Stomach (tissue), 9 donors: ENCODE measurements around the gene CACNA2D2. TPM values are rescaled to one million over a fixed set of nuclear protein-coding genes. Genes with fewer than 3 reads are reported as not detected.
A peak's percentile ranks its signal among the peaks of the same experiment; 100 is the strongest.

Experiments used
- DNase-seq, 2 donors: peaks; one replicate each; pipeline versions ENCODE4 v3.0.0 to v3.0.0-alpha.2; 2013 to 2019
- H3K27ac ChIP-seq, 5 donors: fragments of 200-600 bp in 4 of 5; sonication (generic) in 4 of 5; one replicate each; pipeline ENCODE4 v1.5.1; 2013 to 2019; ENCODE audit warnings: mild to moderate bottlenecking in 1 of 5, moderate library complexity in 1 of 5
- H3K27me3 ChIP-seq, 3 donors: fragments of 200-600 bp; sonication (generic); one replicate each; pipeline ENCODE4 v1.5.1; 2017 to 2019; ENCODE audit warnings: mixed run types in 1 of 3
- H3K36me3 ChIP-seq, 4 donors: fragments of 200-600 bp; sonication (generic); 1 replicate in 3 of 4; 2 replicates in 1 of 4; pipeline ENCODE4 v1.5.1; 2016 to 2019
- H3K4me1 ChIP-seq, 4 donors: fragments of 200-600 bp; sonication (generic); one replicate each; pipeline ENCODE4 v1.5.1; 2016 to 2019
- H3K4me3 ChIP-seq, 4 donors: fragments of 200-600 bp; sonication (generic) in 3 of 4; one replicate each; pipeline ENCODE4 v1.5.1; 2016 to 2019; ENCODE audit warnings: mild to moderate bottlenecking in 1 of 4
- H3K9me3 ChIP-seq, 4 donors: fragments of 200-600 bp; sonication (generic); one replicate each; pipeline ENCODE4 v1.5.1; 2016 to 2019
- EP300 ChIP-seq: sonication (generic); formaldehyde crosslinking; IDR thresholded peaks from one replicate; pipeline ENCODE4 v1.6.1; 2017; ENCODE audit warnings: antibody characterized with exemption
- POLR2A ChIP-seq, 4 donors: fragments of 450-650 bp; IDR thresholded peaks; one replicate each; pipeline ENCODE4 v1.6.1; 2016; ENCODE audit warnings: antibody characterized with exemption in 4 of 4, control low read depth in 2 of 4, mild to moderate bottlenecking in 1 of 4, moderate library complexity in 1 of 4
- POLR2AphosphoS5 ChIP-seq, 3 donors: sonication (generic); formaldehyde crosslinking; IDR thresholded peaks; one replicate each; pipeline ENCODE4 v1.6.1; 2016; ENCODE audit warnings: antibody characterized with exemption in 3 of 3
- WGBS, 5 donors: extraction: QIAGEN DNeasy Blood & Tissue Kit in 3 of 5; methylation state at CpG; one replicate each; pipeline versions ENCODE4 v1.1.5 to v1.1.7; 2013 to 2018; 5-methylcytosine and 5-hydroxymethylcytosine counted together
- intact Hi-C: fragments of 100-400 bp; cut with DNase I; formaldehyde crosslinking; loops from one replicate; pipeline ENCODE4 v1.15.1; 2023; ENCODE audit warnings: low total_unique reads
- polyA plus RNA-seq, 3 donors: library from polyadenylated mRNA; stranded (reverse); fragments of 200-250 nt; gene quantifications; one replicate each; pipeline ENCODE4 v1.2.3, GENCODE V29; 2013
- total RNA-seq, 5 donors: library from RNA; depleted of rRNA; stranded (reverse); fragments of >200 nt; gene quantifications; one replicate each; pipeline versions ENCODE4 v1.1.0 to v1.2.3, GENCODE V29; 2014 to 2016
- TF ChIP-seq, protein P1 (sequence below), 7 experiments: fragments of 450-650 bp in 4 of 7; fragments of 200-600 bp in 3 of 7; sonication (generic) in 3 of 7; IDR thresholded peaks; one replicate each; pipeline ENCODE4 v1.5.1; 2016 to 2019; ENCODE audit warnings: antibody characterized with exemption in 7 of 7, control low read depth in 2 of 7, mild to moderate bottlenecking in 1 of 7
- donor health status: healthy with polysubstance abuse.
- donor health status: Bipolar disorder and iron deficiency.
- donor health status: healthy.

CACNA2D2 gene
- total and polyA plus RNA-seq, 8 donors, result 0.92 to 45.8 (median 1.9) TPM

DNA sequence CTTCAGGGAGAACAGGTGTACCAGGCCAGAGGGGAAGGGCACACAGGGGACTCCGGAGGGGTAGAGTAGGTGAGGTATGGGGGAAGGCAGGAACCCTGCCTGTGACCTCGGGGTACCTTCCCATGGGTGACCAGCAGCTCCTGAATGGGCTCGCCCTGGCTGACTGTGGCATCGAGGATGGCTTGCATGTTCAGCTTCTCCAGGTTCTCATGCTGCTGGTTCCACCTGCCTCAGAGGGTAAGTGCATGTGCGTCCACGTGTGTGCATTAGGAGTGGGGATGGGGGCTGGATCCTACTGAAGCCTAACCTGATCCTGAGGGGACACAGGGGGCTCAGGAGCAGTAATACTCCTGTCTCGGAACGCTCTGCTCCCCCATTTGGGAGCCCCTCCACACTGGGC, 158.4 kb downstream of the CACNA2D2 start:
- peak overlapping the region; percentile 30 to 49 (median 42) for H3K4me3 ChIP-seq
- DNase-seq, result no peak
- TF ChIP-seq EP300 (no peak), POLR2A (IDR thresholded peaks at IDR 0.05) (no peak), POLR2AphosphoS5 (IDR thresholded peaks at IDR 0.05) (no peak)
- TF ChIP-seq, protein P1, sequence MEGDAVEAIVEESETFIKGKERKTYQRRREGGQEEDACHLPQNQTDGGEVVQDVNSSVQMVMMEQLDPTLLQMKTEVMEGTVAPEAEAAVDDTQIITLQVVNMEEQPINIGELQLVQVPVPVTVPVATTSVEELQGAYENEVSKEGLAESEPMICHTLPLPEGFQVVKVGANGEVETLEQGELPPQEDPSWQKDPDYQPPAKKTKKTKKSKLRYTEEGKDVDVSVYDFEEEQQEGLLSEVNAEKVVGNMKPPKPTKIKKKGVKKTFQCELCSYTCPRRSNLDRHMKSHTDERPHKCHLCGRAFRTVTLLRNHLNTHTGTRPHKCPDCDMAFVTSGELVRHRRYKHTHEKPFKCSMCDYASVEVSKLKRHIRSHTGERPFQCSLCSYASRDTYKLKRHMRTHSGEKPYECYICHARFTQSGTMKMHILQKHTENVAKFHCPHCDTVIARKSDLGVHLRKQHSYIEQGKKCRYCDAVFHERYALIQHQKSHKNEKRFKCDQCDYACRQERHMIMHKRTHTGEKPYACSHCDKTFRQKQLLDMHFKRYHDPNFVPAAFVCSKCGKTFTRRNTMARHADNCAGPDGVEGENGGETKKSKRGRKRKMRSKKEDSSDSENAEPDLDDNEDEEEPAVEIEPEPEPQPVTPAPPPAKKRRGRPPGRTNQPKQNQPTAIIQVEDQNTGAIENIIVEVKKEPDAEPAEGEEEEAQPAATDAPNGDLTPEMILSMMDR (IDR thresholded peaks at IDR 0.05), result no peak
- H3K27ac ChIP-seq, result peak overlapping the region in 1 of 5 donors; percentile 40
- no peaks in the 10 kb centered on the region for H3K9me3 ChIP-seq
- WGBS, 5 donors, result 66 to 77% (median 70%) methylated on average over 6 to 8 of the region's 8 CpGs
- intact Hi-C loops, result no loop called here
- H3K36me3 ChIP-seq, result peaks cover 12 to 20% (median 15%) of the 10 kb centered on the region in 4 donors
- peaks cover 37 to 76% (median 62%) of the 10 kb centered on the region in 4 donors for H3K4me1 ChIP-seq
- H3K27me3 ChIP-seq, result no peaks in the 10 kb centered on the region

DNA sequence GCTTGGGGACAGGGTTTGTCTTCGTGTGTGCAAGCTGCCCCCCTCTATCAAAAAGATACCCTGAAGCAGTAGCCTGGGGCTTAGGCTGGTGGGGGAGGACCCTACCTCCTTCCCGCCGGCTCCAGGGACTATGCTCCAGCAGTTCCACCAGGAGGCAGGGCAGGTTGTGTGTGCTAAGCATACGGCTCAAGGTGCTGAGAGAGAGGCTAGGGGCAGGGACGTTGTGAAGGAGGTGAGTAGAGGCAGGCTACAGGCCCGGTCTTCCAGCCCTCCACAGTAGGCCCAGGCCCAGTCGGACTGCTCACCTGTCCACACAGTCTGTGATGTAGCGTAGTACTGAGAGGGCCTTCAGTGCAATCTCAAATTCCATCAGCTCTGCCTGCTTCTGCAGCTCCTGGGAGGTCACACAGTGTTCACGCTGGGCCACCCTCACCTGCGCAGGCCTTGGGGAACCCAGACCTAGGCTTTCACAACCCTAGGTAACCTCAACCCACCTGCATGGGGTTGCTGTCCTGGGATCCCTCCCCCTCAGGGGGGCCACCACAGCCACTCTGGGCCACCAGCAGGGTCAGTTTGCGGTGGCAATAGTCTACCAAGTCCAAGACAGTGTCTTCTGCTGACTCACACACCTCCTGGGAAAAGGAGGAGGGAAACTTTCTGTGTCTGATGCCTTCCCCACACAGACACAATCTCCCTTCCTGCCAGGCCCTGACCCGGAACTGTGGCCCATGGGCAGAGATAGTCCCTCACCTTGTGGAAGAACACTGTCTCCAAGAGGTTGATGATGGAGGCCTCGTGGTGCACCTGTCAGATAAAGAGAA, 160.4 kb downstream of the CACNA2D2 start:
- Histone ChIP-seq H3K4me3 (no peak overlapping the region), H3K27me3 (no peaks in the 10 kb centered on the region), H3K36me3 (peaks cover 6 to 7% (median 6%) of the 10 kb centered on the region in 4 donors), H3K27ac (no peak overlapping the region), H3K9me3 (no peaks in the 10 kb centered on the region), H3K4me1 (peaks cover 37 to 78% (median 65%) of the 10 kb centered on the region in 4 donors)
- DNase-seq, result no peak
- TF ChIP-seq POLR2A (IDR thresholded peaks at IDR 0.05) (no peak), EP300 (no peak), POLR2AphosphoS5 (IDR thresholded peaks at IDR 0.05) (no peak)
- TF ChIP-seq, protein P1 (IDR thresholded peaks at IDR 0.05), result no peak
- WGBS, 5 donors, result 75 to 89% (median 83%) methylated on average over 12 to 13 of the region's 13 CpGs
- intact Hi-C loops, result no loop called here

DNA sequence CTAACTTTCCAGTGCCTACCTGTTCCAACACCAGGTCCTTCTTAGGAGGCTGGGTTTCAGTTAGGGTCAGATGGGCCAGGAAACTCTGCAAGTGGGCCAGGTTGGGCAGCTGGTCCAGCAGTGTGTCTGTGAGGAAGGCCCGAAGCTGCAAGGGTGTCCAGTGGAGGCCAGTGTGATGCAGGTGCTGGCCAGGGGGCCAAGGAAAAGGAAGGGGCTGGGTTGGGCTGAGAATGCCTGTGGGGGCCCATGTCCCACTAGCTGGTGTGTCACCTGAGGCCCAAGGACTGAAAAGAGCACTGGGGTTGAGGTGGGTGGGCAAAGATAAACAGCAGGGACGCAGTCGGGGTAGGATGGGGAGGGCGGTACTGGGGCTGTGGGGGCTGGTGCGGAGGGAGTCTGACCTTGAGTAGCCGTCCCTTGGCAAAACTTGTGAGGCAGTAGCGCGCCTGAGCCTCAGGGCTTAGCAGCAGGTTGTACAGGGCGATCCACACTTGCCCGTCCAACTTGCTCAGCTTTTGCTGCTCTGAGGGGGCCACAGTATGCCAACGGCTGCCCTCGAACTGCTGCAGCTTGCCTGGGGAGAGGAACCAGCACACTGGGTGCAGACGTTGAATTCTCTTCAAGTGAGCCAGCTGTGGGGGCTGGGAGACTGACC, 161.3 kb downstream of the CACNA2D2 start:
- H3K27me3 ChIP-seq, result no peaks in the 10 kb centered on the region
- DNase-seq, result no peak
- intact Hi-C loops, result no loop called here
- peak overlapping the region in 2 of 5 donors; percentile 96 to 97 for H3K27ac ChIP-seq
- peaks cover 40 to 73% (median 63%) of the 10 kb centered on the region in 4 donors for H3K4me1 ChIP-seq
- WGBS, 5 donors, result 88 to 91% (median 91%) methylated on average over 11 to 13 of the region's 13 CpGs
- no peaks in the 10 kb centered on the region for H3K9me3 ChIP-seq
- no peaks in the 10 kb centered on the region for H3K36me3 ChIP-seq
- no peak for TF ChIP-seq POLR2AphosphoS5 (IDR thresholded peaks at IDR 0.05)
- TF ChIP-seq, protein P1 (IDR thresholded peaks at IDR 0.05), result no peak
- no peak for TF ChIP-seq EP300
- TF ChIP-seq POLR2A (IDR thresholded peaks at IDR 0.05), result no peak
- H3K4me3 ChIP-seq, result no peak overlapping the region

DNA sequence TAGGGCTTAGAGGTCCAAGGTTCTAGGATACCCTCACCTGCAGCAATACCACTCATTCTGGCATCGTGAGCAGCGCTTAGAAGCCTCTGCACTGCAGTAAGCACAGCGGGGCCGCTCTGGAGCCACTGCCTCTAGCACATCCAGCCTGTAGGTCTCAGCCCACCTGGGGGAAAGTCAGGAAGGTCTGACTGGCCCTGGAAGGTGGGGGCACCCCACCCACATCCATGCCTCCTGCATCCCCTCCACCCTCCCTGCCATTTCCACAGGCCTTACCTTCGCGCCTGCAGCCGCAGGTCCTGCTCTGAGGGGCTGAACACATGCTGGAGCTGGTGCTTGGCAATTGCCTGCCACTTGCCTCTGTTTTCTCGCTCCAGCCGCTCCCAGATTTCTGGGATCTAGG, 161.9 kb downstream of the CACNA2D2 start:
- no peak for TF ChIP-seq EP300
- TF ChIP-seq POLR2AphosphoS5 (IDR thresholded peaks at IDR 0.05), result no peak
- no peak for TF ChIP-seq POLR2A (IDR thresholded peaks at IDR 0.05)
- TF ChIP-seq, protein P1 (IDR thresholded peaks at IDR 0.05), result no peak
- Histone ChIP-seq H3K27ac (peak overlapping the region; percentile 69 to 99 (median 96)), H3K4me1 (peaks cover 40 to 67% (median 59%) of the 10 kb centered on the region in 4 donors), H3K36me3 (no peaks in the 10 kb centered on the region), H3K9me3 (no peaks in the 10 kb centered on the region), H3K4me3 (peak overlapping the region; percentile 50 to 52 (median 52)), H3K27me3 (no peaks in the 10 kb centered on the region)
- no peak for DNase-seq
- 86 to 94% (median 90%) methylated on average over 5 to 9 of the region's 9 CpGs for WGBS, 5 donors
- intact Hi-C loops, result no loop called here
